H1 (cell line): Measurements from ENCODE around the gene GFRA4. TPM values are rescaled to one million over a fixed set of nuclear protein-coding genes. Genes with fewer than 3 reads are reported as not detected.

Source experiments
- CTCF ChIA-PET: fragments of 300-600 bp; sonication (Branson Sonifier 250); formaldehyde crosslinking; loops from one replicate; lab custom pipeline; 2021; ENCODE audit not compliant: partially characterized antibody; lab: Charles Lee
- POLR2A ChIA-PET: fragments of 300-600 bp; sonication (Branson Sonifier 250); formaldehyde crosslinking; loops from one replicate; lab custom pipeline; 2021; ENCODE audit warnings: inconsistent platforms; ENCODE audit not compliant: partially characterized antibody; lab: Charles Lee
- DNase-seq, 2 experiments: peaks; one replicate each; pipeline versions ENCODE4 v3.0.0 to v3.0.0-alpha.2; 2010 to 2022; ENCODE audit warnings: low spot score in 2 of 2, low read depth in 1 of 2, mixed read lengths in 1 of 2
- FAIRE-seq: peaks from 2 replicates; lab custom pipeline; 2011; peaks lifted over from hg19 to GRCh38; lab: Jason Lieb, UNC
- H2AFZ ChIP-seq: 2 replicates; pipeline ENCODE4 v1.8.1; 2012; ENCODE audit warnings: low read length, inconsistent platforms
- H2AK5ac ChIP-seq: 2 replicates; pipeline ENCODE4 v1.6.1; 2013; ENCODE audit warnings: low read depth, low read length
- H2BK120ac ChIP-seq: replicated peaks from 2 replicates; pipeline ENCODE3; 2013; ENCODE audit warnings: low read depth, low read length, inconsistent platforms
- H2BK12ac ChIP-seq: 2 replicates; pipeline ENCODE4 v1.6.1; 2013; ENCODE audit warnings: low read depth, low read length
- H2BK15ac ChIP-seq: 2 replicates; pipeline ENCODE4 v1.6.1; 2013; ENCODE audit warnings: low read length
- H2BK20ac ChIP-seq: 2 replicates; pipeline ENCODE4 v1.6.1; 2013; ENCODE audit warnings: low read length
- H2BK5ac ChIP-seq: 2 replicates; pipeline ENCODE4 v1.6.1; 2013; ENCODE audit warnings: low read depth, low read length
- H3K14ac ChIP-seq: 2 replicates; pipeline ENCODE4 v1.6.1; 2013; ENCODE audit warnings: inconsistent platforms; ENCODE audit not compliant: insufficient read length
- H3K18ac ChIP-seq: 2 replicates; pipeline ENCODE4 v1.6.1; 2013; ENCODE audit warnings: low read length; ENCODE audit errors: extremely low read depth
- H3K23ac ChIP-seq: 2 replicates; pipeline ENCODE4 v1.6.1; 2013; ENCODE audit warnings: inconsistent platforms; ENCODE audit not compliant: insufficient read length
- H3K23me2 ChIP-seq: 2 replicates; pipeline ENCODE4 v1.6.1; 2013; ENCODE audit warnings: low read depth, low read length
- H3K27ac ChIP-seq: 2 replicates; pipeline ENCODE4 v1.6.1; 2011; ENCODE audit warnings: low read depth, low read length, inconsistent platforms
- H3K27me3 ChIP-seq, 4 experiments: replicated peaks in 1 of 4; 1 replicate in 1 of 4; 2 replicates in 3 of 4; pipeline versions ENCODE4 v1.6.1 to v1.8.1; 2011 to 2013; ENCODE audit warnings: low read length in 3 of 4, mild to moderate bottlenecking in 3 of 4, inconsistent platforms in 2 of 4, mixed read lengths in 2 of 4, moderate library complexity in 1 of 4; ENCODE audit not compliant: control insufficient read depth in 3 of 4, insufficient read depth in 3 of 4; ENCODE audit errors: extremely low read depth in 1 of 4
- H3K36me3 ChIP-seq, 4 experiments: 2 replicates each; pipeline versions ENCODE4 v1.6.1 to v1.8.1; 2011 to 2013; ENCODE audit warnings: mild to moderate bottlenecking in 4 of 4, low read length in 3 of 4, moderate library complexity in 2 of 4, control low read depth in 1 of 4, inconsistent platforms in 1 of 4; ENCODE audit not compliant: insufficient read depth in 4 of 4, control insufficient read depth in 2 of 4
- H3K4ac ChIP-seq: replicated peaks from 2 replicates; pipeline ENCODE3; 2013; ENCODE audit warnings: low read length, low read depth, mixed read lengths, inconsistent platforms; ENCODE audit not compliant: insufficient read length
- H3K4me1 ChIP-seq, 4 experiments: replicated peaks in 1 of 4; 1 replicate in 1 of 4; 2 replicates in 3 of 4; pipeline versions ENCODE4 v1.6.1 to v1.8.1; 2011 to 2013; ENCODE audit warnings: low read length in 3 of 4, inconsistent platforms in 2 of 4, mixed read lengths in 1 of 4; ENCODE audit not compliant: insufficient read depth in 4 of 4, control insufficient read depth in 3 of 4
- H3K4me2 ChIP-seq, 2 experiments: 2 replicates each; pipeline versions ENCODE4 v1.6.1 to v1.8.1; 2011 to 2013; ENCODE audit warnings: low read depth in 2 of 2, low read length in 2 of 2, control low read depth in 1 of 2, inconsistent platforms in 1 of 2, mild to moderate bottlenecking in 1 of 2; ENCODE audit not compliant: insufficient read depth in 1 of 2
- H3K4me3 ChIP-seq, 4 experiments: fragments of 200-600, 300-600 bp in 1 of 4; sonication (generic), shearing (Covaris generic), sonication (Bioruptor Twin) in 1 of 4; 2 replicates each; pipeline versions ENCODE4 v1.5.1 to v1.8.1; 2011 to 2016; ENCODE audit warnings: low read length in 4 of 4, low read depth in 3 of 4, control low read depth in 2 of 4, inconsistent platforms in 2 of 4, mild to moderate bottlenecking in 2 of 4, mixed read lengths in 1 of 4, moderate library complexity in 1 of 4; ENCODE audit not compliant: insufficient read depth in 2 of 4; ENCODE audit errors: extremely low read depth in 1 of 4
- H3K56ac ChIP-seq: replicated peaks from 2 replicates; pipeline ENCODE3; 2013; ENCODE audit warnings: low read depth, mild to moderate bottlenecking, mixed read lengths, low read length, inconsistent platforms; ENCODE audit not compliant: insufficient read length
- H3K79me1 ChIP-seq: 2 replicates; pipeline ENCODE4 v1.6.1; 2013; ENCODE audit warnings: low read depth, low read length, control low read depth
- H3K79me2 ChIP-seq, 2 experiments: 2 replicates each; pipeline versions ENCODE4 v1.6.1 to v1.8.1; 2012 to 2013; ENCODE audit warnings: low read length in 2 of 2, mild to moderate bottlenecking in 2 of 2, inconsistent platforms in 1 of 2; ENCODE audit not compliant: insufficient read depth in 2 of 2, control insufficient read depth in 1 of 2
- H3K9ac ChIP-seq, 4 experiments: replicated peaks in 1 of 4; 1 replicate in 1 of 4; 2 replicates in 3 of 4; pipeline versions ENCODE4 v1.6.1 to v1.8.1; 2011 to 2013; ENCODE audit warnings: low read depth in 3 of 4, low read length in 3 of 4, control low read depth in 2 of 4, mild to moderate bottlenecking in 2 of 4, moderate library complexity in 2 of 4, inconsistent platforms in 1 of 4; ENCODE audit errors: extremely low read depth in 1 of 4
- H3K9me3 ChIP-seq, 2 experiments: 2 replicates each; pipeline versions ENCODE4 v1.6.1 to v1.8.1; 2012 to 2013; ENCODE audit warnings: mild to moderate bottlenecking in 2 of 2, moderate library complexity in 2 of 2, control low read depth in 1 of 2, inconsistent platforms in 1 of 2, low read depth in 1 of 2, low read length in 1 of 2, mixed read lengths in 1 of 2; ENCODE audit not compliant: insufficient read depth in 2 of 2
- H4K20me1 ChIP-seq, 2 experiments: replicated peaks in 1 of 2; 2 replicates each; pipeline versions ENCODE3 to v1.8.1; 2011 to 2013; ENCODE audit warnings: inconsistent platforms in 2 of 2, low read length in 2 of 2, mild to moderate bottlenecking in 1 of 2; ENCODE audit not compliant: insufficient read depth in 2 of 2, control insufficient read depth in 1 of 2
- H4K5ac ChIP-seq: 2 replicates; pipeline ENCODE4 v1.6.1; 2013; ENCODE audit warnings: low read length, low read depth, mixed read lengths, inconsistent platforms; ENCODE audit not compliant: insufficient read length
- H4K8ac ChIP-seq: 2 replicates; pipeline ENCODE4 v1.8.0; 2013; ENCODE audit warnings: mild to moderate bottlenecking, moderate library complexity, low read length, inconsistent platforms; ENCODE audit not compliant: insufficient read depth; ENCODE audit errors: extremely low read depth
- H4K91ac ChIP-seq: replicated peaks from 2 replicates; pipeline ENCODE3; 2013; ENCODE audit warnings: low read length, mixed read lengths, inconsistent platforms; ENCODE audit not compliant: insufficient read length
- ATF3 ChIP-seq: IDR thresholded peaks from 2 replicates; pipeline ENCODE4 v1.6.1; 2011; ENCODE audit warnings: low read depth, mild to moderate bottlenecking, low read length; ENCODE audit not compliant: insufficient read depth
- CBX8 ChIP-seq: fragments of 300-800, 300-1000 bp; sonication (generic); IDR thresholded peaks from 2 replicates; pipeline ENCODE4 v1.7.1; 2016; ENCODE audit warnings: low read depth, low read length, borderline replicate concordance
- CHD2 ChIP-seq: IDR thresholded peaks from 2 replicates; pipeline ENCODE4 v1.6.1; 2012; ENCODE audit warnings: low read length, improper control_type of control experiment
- RFX5 ChIP-seq: IDR thresholded peaks from 2 replicates; pipeline ENCODE4 v1.6.1; 2011; ENCODE audit warnings: low read depth, low read length, improper control_type of control experiment, borderline replicate concordance
- SIX5 ChIP-seq: IDR thresholded peaks from 2 replicates; pipeline ENCODE4 v1.6.1; 2011; ENCODE audit warnings: mild to moderate bottlenecking, low read depth, low read length
- SP1 ChIP-seq: IDR thresholded peaks from 2 replicates; pipeline ENCODE4 v1.6.1; 2011; ENCODE audit warnings: low read depth, low read length
- WGBS, 2 experiments: shearing (Covaris generic) in 1 of 2; methylation state at CpG; one replicate each; pipeline versions ENCODE4 v1.1.6 to v1.1.7; 2013 to 2015; ENCODE audit warnings: low lambda C conversion rate in 2 of 2, mixed read lengths in 2 of 2, inconsistent platforms in 1 of 2, low coverage in 1 of 2, missing lambda C conversion rate in 1 of 2; ENCODE audit not compliant: insufficient replicate concordance in 2 of 2, insufficient coverage in 1 of 2, insufficient read length in 1 of 2; ENCODE audit errors: extremely low coverage in 1 of 2, missing lambda C conversion rate in 1 of 2; 5-methylcytosine and 5-hydroxymethylcytosine counted together
- polyA plus RNA-seq, 7 experiments: library from polyadenylated mRNA; depleted of rRNA in 3 of 7; stranded (reverse) in 5 of 7; unstranded in 2 of 7; fragments of >200 nt in 5 of 7; fragments of 200-250 nt in 2 of 7; gene quantifications; 1 replicate in 5 of 7; 2 replicates in 1 of 7; 4 replicates in 1 of 7; pipeline versions ENCODE4 v1.2.1 to v1.2.3, GENCODE V29; 2011 to 2013; ENCODE audit warnings: missing spikeins in 2 of 7, mixed read lengths in 2 of 7
- total RNA-seq: library from RNA; stranded (reverse); fragmentation: NEBNext Ultra II Directional; extraction: Animal tissue kit (Norgen Biotek cat#: 25700); gene quantifications from 2 replicates; pipeline ENCODE4 v1.2.1, GENCODE V29; 2021
- TF ChIP-seq, protein P1 (sequence below): IDR thresholded peaks from 2 replicates; pipeline ENCODE4 v1.6.1; 2011; ENCODE audit warnings: low read length, improper control_type of control experiment

The GFRA4 gene
- total and polyA plus RNA-seq, 2 of the 8 experiments (the other 6 are each of a cell fraction or from before 2014, with no cell fraction given): 0.05 TPM; not detected in 1

DNA sequence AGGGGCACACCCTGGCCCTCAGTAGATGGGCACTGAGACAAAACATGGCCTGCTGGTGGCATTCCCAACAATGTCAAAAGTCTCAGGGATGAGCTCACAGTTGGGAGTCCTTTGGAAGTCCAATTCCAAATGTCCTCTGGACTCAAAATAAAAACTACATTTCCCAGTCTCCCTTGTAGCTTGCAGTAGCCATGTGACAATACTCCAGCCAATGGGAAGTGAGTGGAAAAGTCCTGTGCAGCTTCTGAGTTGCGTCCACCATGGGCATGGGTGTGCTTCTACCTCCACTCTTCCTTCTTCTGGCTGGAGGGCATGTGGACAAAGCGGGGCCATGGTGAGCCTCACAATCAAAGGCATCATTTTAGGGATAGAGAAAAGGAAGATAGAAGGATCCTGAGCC lies 24.5 kb upstream of the GFRA4 start:
- peaks cover 0 to 9% (median 1%) of the 10 kb centered on the region in 4 experiments; a peak in 3 of 7 replicates for H3K27me3 ChIP-seq
- FAIRE-seq: peak; percentile 80

More for the DNA sequence above, 24.5 kb upstream of the GFRA4 start:
- Histone ChIP-seq H3K4me3 (no peak overlapping the region), H3K4me2 (no peak overlapping the region), H3K9ac (no peak overlapping the region), H3K23ac (no peak overlapping the region), H2BK120ac (no peak overlapping the region), H3K23me2 (no peaks in the 10 kb centered on the region), H4K91ac (no peak overlapping the region), H2BK15ac (no peak overlapping the region), H4K20me1 (no peaks in the 10 kb centered on the region), H3K79me2 (no peaks in the 10 kb centered on the region), H3K56ac (no peak overlapping the region), H3K18ac (no peak overlapping the region), H3K4me1 (peaks cover 3 to 10% (median 4%) of the 10 kb centered on the region in 4 experiments), H3K9me3 (no peaks in the 10 kb centered on the region), H2AFZ (peak overlapping the region; percentile 47; the same call in 1 of the 2 replicates), H3K14ac (no peak overlapping the region), H4K5ac (peak overlapping the region; percentile 3), H4K8ac (no peak overlapping the region), H3K36me3 (no peaks in the 10 kb centered on the region), H3K4ac (no peak overlapping the region), H2BK12ac (no peak overlapping the region), H2BK20ac (no peak overlapping the region), H3K79me1 (no peaks in the 10 kb centered on the region), H2BK5ac (no peak overlapping the region), H2AK5ac (no peak overlapping the region), H3K27ac (no peak overlapping the region)
- no peak for DNase-seq
- TF ChIP-seq CHD2: peak; percentile 63; the same call in 1 of the 2 replicates
- TF ChIP-seq CBX8: no peak
- TF ChIP-seq, protein P1, sequence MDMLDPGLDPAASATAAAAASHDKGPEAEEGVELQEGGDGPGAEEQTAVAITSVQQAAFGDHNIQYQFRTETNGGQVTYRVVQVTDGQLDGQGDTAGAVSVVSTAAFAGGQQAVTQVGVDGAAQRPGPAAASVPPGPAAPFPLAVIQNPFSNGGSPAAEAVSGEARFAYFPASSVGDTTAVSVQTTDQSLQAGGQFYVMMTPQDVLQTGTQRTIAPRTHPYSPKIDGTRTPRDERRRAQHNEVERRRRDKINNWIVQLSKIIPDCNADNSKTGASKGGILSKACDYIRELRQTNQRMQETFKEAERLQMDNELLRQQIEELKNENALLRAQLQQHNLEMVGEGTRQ: peak; percentile 91
- TF ChIP-seq RFX5: no peak
- TF ChIP-seq ATF3: 0 out of 2 replicates have a peak, but pooled peaks have one; percentile 41
- TF ChIP-seq SP1: peak; percentile 56; the same call in 1 of the 2 replicates
- peak; percentile 78 for TF ChIP-seq SIX5
- POLR2A ChIA-PET: interaction anchor here (1.3 kb wide), 1 partner anchor 17 kb away, joined by 3 read pairs; no protein-coding TSS in a partner anchor
- 76% methylated on average over 2 of the region's 2 CpGs; no CpG with 5 or more reads in 1 of the 2 experiments for WGBS, 2 experiments
- CTCF ChIA-PET: interaction anchor here (1.1 to 45.1 kb wide), 9 partner anchors 1 to 81 kb away, joined by 4 to 1432 read pairs (median 7); partner anchors contain the start of genes ADAM33 and SIGLEC1
